CD4-positive, alpha-beta T cell (primary cell): ENCODE results near the gene MAN1A1. TPM values are rescaled to one million over a fixed set of nuclear protein-coding genes. Genes with fewer than 3 reads are reported as not detected.

Experiments
- ATAC-seq: fragments of 200-7000 bp; cut with Tn5 transposase; one replicate; pipeline ENCODE4 v1.10.0; 2022; ENCODE audit warnings: mild to moderate bottlenecking; ENCODE audit not compliant: poor library complexity
- CTCF ChIA-PET: fragments of 350-600 bp; sonication (Branson Sonifier 250); formaldehyde crosslinking; loops from one replicate; lab custom pipeline; 2021; ENCODE audit warnings: antibody characterized with exemption, inconsistent platforms; lab: Charles Lee
- POLR2A ChIA-PET: fragments of 350-600 bp; sonication (Branson Sonifier 250); formaldehyde crosslinking; loops from one replicate; lab custom pipeline; 2021; ENCODE audit warnings: antibody characterized with exemption, inconsistent platforms; lab: Charles Lee
- DNase-seq, 14 experiments: peaks; one replicate each; pipeline ENCODE4 v3.0.0-alpha.2; 2013 to 2020; ENCODE audit warnings: mixed read lengths in 2 of 14
- H3K27ac ChIP-seq, 2 donors: one replicate each; pipeline versions ENCODE4 v1.5.1 to v1.7.0; 2013; ENCODE audit warnings: low read length in 2 of 2, low read depth in 1 of 2, mild to moderate bottlenecking in 1 of 2
- H3K27me3 ChIP-seq, 2 experiments: 1 replicate in 1 of 2; 2 replicates in 1 of 2; pipeline versions ENCODE4 v1.6.1 to v1.7.0; 2013; ENCODE audit warnings: low read length in 2 of 2, control low read depth in 1 of 2, mild to moderate bottlenecking in 1 of 2, moderate library complexity in 1 of 2; ENCODE audit not compliant: insufficient read depth in 2 of 2, control insufficient read depth in 1 of 2
- H3K36me3 ChIP-seq: one replicate; pipeline ENCODE4 v1.6.1; 2013; ENCODE audit warnings: low read length, control low read depth; ENCODE audit not compliant: insufficient read depth
- H3K4me1 ChIP-seq: one replicate; pipeline ENCODE4 v1.6.1; 2013; ENCODE audit warnings: low read length, control low read depth; ENCODE audit not compliant: insufficient read depth
- H3K4me3 ChIP-seq: one replicate; pipeline ENCODE4 v1.5.1; 2013; ENCODE audit warnings: mild to moderate bottlenecking, low read length, moderate library complexity
- H3K9me3 ChIP-seq, 2 experiments: 1 replicate in 1 of 2; 2 replicates in 1 of 2; pipeline versions ENCODE4 v1.6.1 to v1.7.0; 2013; ENCODE audit warnings: low read length in 2 of 2, mild to moderate bottlenecking in 2 of 2, control low read depth in 1 of 2, moderate library complexity in 1 of 2; ENCODE audit not compliant: control insufficient read depth in 1 of 2, insufficient read depth in 1 of 2
- H3K27ac Mint-ChIP-seq: one replicate; pipeline ENCODE4 v1.8.0; 2020; ENCODE audit warnings: mixed read lengths
- H3K27me3 Mint-ChIP-seq: one replicate; pipeline ENCODE4 v1.8.0; 2021; ENCODE audit warnings: mixed read lengths
- H3K36me3 Mint-ChIP-seq: one replicate; pipeline ENCODE4 v1.8.0; 2021; ENCODE audit warnings: low read depth, mixed read lengths
- H3K4me1 Mint-ChIP-seq: one replicate; pipeline ENCODE4 v1.8.0; 2021; ENCODE audit warnings: low read depth, mixed read lengths
- H3K4me3 Mint-ChIP-seq: one replicate; pipeline ENCODE4 v1.8.0; 2020; ENCODE audit warnings: mild to moderate bottlenecking, mixed read lengths
- H3K9me3 Mint-ChIP-seq: one replicate; pipeline ENCODE4 v1.8.0; 2020; ENCODE audit warnings: mixed read lengths
- CTCF ChIP-seq: fragments of 200-600 bp; IDR thresholded peaks from one replicate; pipeline ENCODE4 v1.8.0; 2022; ENCODE audit warnings: antibody characterized with exemption, mild to moderate bottlenecking
- intact Hi-C, 2 experiments: fragments of 100-400 bp; cut with DNase I in 1 of 2; cut with micrococcal nuclease in 1 of 2; formaldehyde crosslinking; loops; one replicate each; pipeline versions ENCODE4 v1.15.1 to v1.9.0; 2023 to 2025; cut with DNase I, micrococcal nuclease
- total RNA-seq, 174 experiments: library from RNA in 2 of 174; stranded (reverse) in 2 of 174; gene quantifications; one replicate each; pipeline ENCODE4 v1.2.3 and lab custom pipeline; 2021 to 2026

MAN1A1 gene
- total RNA-seq, 2 experiments from 2014 or later: 4.5 to 4.9 TPM

- CTCF ChIA-PET: no interaction called here
- TF ChIP-seq CTCF: no peak
- Mint-ChIP-seq H3K36me3 (peaks cover 3% of the 10 kb centered on the region), H3K27ac (no peak overlapping the region), H3K27me3 (no peaks in the 10 kb centered on the region), H3K9me3 (peaks cover 1% of the 10 kb centered on the region), H3K4me3 (no peak overlapping the region), H3K4me1 (no peaks in the 10 kb centered on the region)
- no peaks in the 10 kb centered on the region for H3K9me3 ChIP-seq
- DNase-seq (no peak), ATAC-seq (no peak)
- H3K27me3 ChIP-seq: no peaks in the 10 kb centered on the region
- H3K4me3 ChIP-seq: no peak overlapping the region
- POLR2A ChIA-PET: no interaction called here
- no peaks in the 10 kb centered on the region for H3K4me1 ChIP-seq
- intact Hi-C loops: no loop called here
- H3K27ac ChIP-seq: no peak overlapping the region
- H3K36me3 ChIP-seq: no peaks in the 10 kb centered on the region
Observed at GRCh38 chr6:119370080-119370479, 20.5 kb upstream of the MAN1A1 start.

GRCh38 chr6:119368921-119369320, 19.4 kb upstream of the MAN1A1 start:
- Mint-ChIP-seq H3K9me3 (peaks cover 1% of the 10 kb centered on the region), H3K4me1 (no peaks in the 10 kb centered on the region), H3K4me3 (no peak overlapping the region), H3K36me3 (peaks cover 10% of the 10 kb centered on the region), H3K27me3 (no peaks in the 10 kb centered on the region), H3K27ac (no peak overlapping the region)
- Histone ChIP-seq H3K27me3 (no peaks in the 10 kb centered on the region), H3K36me3 (no peaks in the 10 kb centered on the region), H3K4me1 (no peaks in the 10 kb centered on the region), H3K9me3 (no peaks in the 10 kb centered on the region), H3K27ac (no peak overlapping the region), H3K4me3 (no peak overlapping the region)
- ChIA-PET CTCF (no interaction called here), POLR2A (no interaction called here)
- DNase-seq (no peak), ATAC-seq (no peak)
- intact Hi-C loops: no loop called here
- TF ChIP-seq CTCF: no peak

- no peak overlapping the region for H3K27ac ChIP-seq
- no peak for DNase-seq
- intact Hi-C loops: no loop called here
- CTCF ChIA-PET: no interaction called here
- peaks cover 1% of the 10 kb centered on the region for H3K9me3 Mint-ChIP-seq
- peaks cover 10% of the 10 kb centered on the region for H3K36me3 Mint-ChIP-seq
- H3K4me3 Mint-ChIP-seq: no peak overlapping the region
- H3K27me3 ChIP-seq: no peaks in the 10 kb centered on the region
- H3K4me1 ChIP-seq: no peaks in the 10 kb centered on the region
- H3K4me3 ChIP-seq: no peak overlapping the region
- no peak for TF ChIP-seq CTCF
- ATAC-seq: no peak
- no peaks in the 10 kb centered on the region for H3K9me3 ChIP-seq
- no peaks in the 10 kb centered on the region for H3K36me3 ChIP-seq
- H3K27ac Mint-ChIP-seq: no peak overlapping the region
- H3K4me1 Mint-ChIP-seq: peaks cover 6% of the 10 kb centered on the region
- POLR2A ChIA-PET: no interaction called here
- no peaks in the 10 kb centered on the region for H3K27me3 Mint-ChIP-seq
Observed at GRCh38 chr6:119361209-119361608, 11.6 kb upstream of the MAN1A1 start.
